Measurements from ENCODE around the gene GTF2I. TPM values are rescaled to one million over a fixed set of nuclear protein-coding genes. Genes with fewer than 3 reads are reported as not detected.

Gene GTF2I
- total and polyA plus RNA-seq, 10 of the 15 experiments (the other 5 are each of a cell fraction or from before 2014, with no cell fraction given): 6.7 to 172 (median 96.9) TPM

GRCh38 chr7:74707238-74707637, 49.7 kb downstream of the GTF2I start:
- Histone ChIP-seq H2AFZ (ENCODE audit: control insufficient read depth, low read depth, low read length) (no peak overlapping the region), H3K4me2 (ENCODE audit: control insufficient read depth, insufficient read depth) (no peak overlapping the region), H3K4me3 (no peak overlapping the region), H3K9ac (ENCODE audit: control insufficient read depth, insufficient read depth, low read length) (no peak overlapping the region), H3K27me3 (replicated peaks in 1 of 2; ENCODE audit: control insufficient read depth in 2 of 2, insufficient read depth in 2 of 2, low read length in 1 of 2) (no peaks in the 10 kb centered on the region), H3K9me3 (replicated peaks; ENCODE audit: control insufficient read depth, insufficient read depth, low read length) (no peaks in the 10 kb centered on the region; the same call in 2 of the 3 replicates), H4K20me1 (ENCODE audit: control insufficient read depth, insufficient read depth) (no peaks in the 10 kb centered on the region), H3K36me3 (ENCODE audit: control insufficient read depth in 2 of 2, insufficient read depth in 2 of 2, low read length in 1 of 2) (peaks cover 17 to 48% of the 10 kb centered on the region in 2 experiments), H3K27ac (ENCODE audit: control insufficient read depth, insufficient read depth) (no peak overlapping the region), H3K79me2 (ENCODE audit: control insufficient read depth, insufficient read depth, low read length) (no peaks in the 10 kb centered on the region), H3K4me1 (ENCODE audit: control insufficient read depth, insufficient read depth, low read length) (no peaks in the 10 kb centered on the region)
- intact Hi-C loops (cut with micrococcal nuclease; ENCODE audit: unreplicated experiment) (no loop called here), in situ Hi-C loops (cut with MboI) (no loop called here)
- TF ChIP-seq MXI1 (IDR thresholded peaks at IDR 0.05; ENCODE audit: low read depth, low read length): no peak
- no peak for TF ChIP-seq EGR1 (IDR thresholded peaks at IDR 0.05; ENCODE audit: borderline replicate concordance in 1 of 2, low read depth in 2 of 2, low read length in 2 of 2)
- no peak for TF ChIP-seq BCL11A (IDR thresholded peaks at IDR 0.05; ENCODE audit: low read depth, low read length)
- TF ChIP-seq BRCA1 (IDR thresholded peaks at IDR 0.05; ENCODE audit: low read depth, low read length): no peak
- no peak for TF ChIP-seq HDGF (IDR thresholded peaks at IDR 0.05)
- no peak for TF ChIP-seq CEBPZ (IDR thresholded peaks at IDR 0.05; ENCODE audit: low read depth, low read length)
- no peak for TF ChIP-seq SKIL (IDR thresholded peaks at IDR 0.05; ENCODE audit: low read depth, poor library complexity, severe bottlenecking)
- no peak for TF ChIP-seq E4F1 (IDR thresholded peaks at IDR 0.05; ENCODE audit: borderline replicate concordance, partially characterized antibody)
- TF ChIP-seq ZNF207 (IDR thresholded peaks at IDR 0.05; ENCODE audit: borderline replicate concordance): no peak
- TF ChIP-seq IRF5 (IDR thresholded peaks at IDR 0.05; ENCODE audit: borderline replicate concordance): no peak
- TF ChIP-seq EZH2 (IDR thresholded peaks at IDR 0.05; ENCODE audit: borderline replicate concordance, control insufficient read depth, low read depth, low read length): no peak
- no peak for TF ChIP-seq CHD1 (IDR thresholded peaks at IDR 0.05; ENCODE audit: low read depth, low read length)
- no peak for TF ChIP-seq NR2F1 (conservative IDR thresholded peaks at IDR 0.05)
- no peak for TF ChIP-seq POLR2AphosphoS2 (IDR thresholded peaks at IDR 0.05; ENCODE audit: low read depth, low read length)
- no peak for TF ChIP-seq JUNB (IDR thresholded peaks at IDR 0.05)
- TF ChIP-seq DPF2 (IDR thresholded peaks at IDR 0.05): no peak
- DNase-seq (ENCODE audit: low read depth, low spot score) (no peak), ATAC-seq (no peak), FAIRE-seq (no peak)
- ChIA-PET RAD21 (ENCODE audit: unreplicated experiment) (no interaction called here), CTCF (no interaction called here), POLR2A (no interaction called here), SMC1A (ENCODE audit: uncharacterized antibody, unreplicated experiment) (no interaction called here)
- 97% methylated on average over 12 of the region's 12 CpGs for WGBS (ENCODE audit: insufficient coverage, insufficient replicate concordance, low lambda C conversion rate, missing lambda C conversion rate)
- no TSS peak for BruUV-seq (replicated peaks)
